ENCODE results near the gene SLC25A4. TPM values are rescaled to one million over a fixed set of nuclear protein-coding genes. Genes with fewer than 3 reads are reported as not detected.
"Not testable (repeated sequence)": the region's sequence is repeated elsewhere in the genome, so short reads cannot be mapped to it uniquely, and the experiment has no call there.

The SLC25A4 gene
- total and polyA plus RNA-seq, 3 donors from 2014 or later, result 58.7 to 104 (median 60.5) TPM

- H3K4me3 ChIP-seq, result no peak overlapping the region
- no peak for TF ChIP-seq CTCF (IDR thresholded peaks at IDR 0.05)
- H3K27me3 ChIP-seq, result no peaks in the 10 kb centered on the region
- no peak overlapping the region for H3K27ac ChIP-seq
- WGBS, 2 donors, result 79 to 81% methylated on average over 3 of the region's 3 CpGs
- intact Hi-C loops (cut with DNase I; ENCODE audit: low total_unique reads), result no loop called here
- no peaks in the 10 kb centered on the region for H3K4me1 ChIP-seq
- no peaks in the 10 kb centered on the region for H3K36me3 ChIP-seq (ENCODE audit: low read depth, missing control alignments)
- H3K9me3 ChIP-seq, result no peaks in the 10 kb centered on the region
- DNase-seq, result no peak
These were observed 36.7 kb upstream of the SLC25A4 start for GRCh38 chr4:185106353-185106752.

- H3K4me3 ChIP-seq; H3K27ac ChIP-seq; H3K27me3 ChIP-seq; H3K4me1 ChIP-seq; H3K36me3 ChIP-seq (ENCODE audit: low read depth, missing control alignments); H3K9me3 ChIP-seq; intact Hi-C loops (cut with DNase I; ENCODE audit: low total_unique reads); DNase-seq: not testable (repeated sequence)
- WGBS, 2 donors, result 97 to 99% methylated on average over 6 of the region's 6 CpGs
These were observed 35.5 kb upstream of the SLC25A4 start for GRCh38 chr4:185107574-185107973.

GRCh38 chr4:185108185-185108584, 34.9 kb upstream of the SLC25A4 start:
- no peaks in the 10 kb centered on the region for H3K27me3 ChIP-seq
- WGBS, 2 donors, result 84% methylated on average over 2 of the region's 2 CpGs
- intact Hi-C loops (cut with DNase I; ENCODE audit: low total_unique reads), result no loop called here
- DNase-seq, result no peak
- H3K27ac ChIP-seq, result no peak overlapping the region
- H3K4me3 ChIP-seq, result no peak overlapping the region
- no peaks in the 10 kb centered on the region for H3K36me3 ChIP-seq (ENCODE audit: low read depth, missing control alignments)
- H3K4me1 ChIP-seq, result peaks cover 10% of the 10 kb centered on the region
- H3K9me3 ChIP-seq, result no peaks in the 10 kb centered on the region
- TF ChIP-seq POLR2A (IDR thresholded peaks at IDR 0.05), result no peak
- TF ChIP-seq CTCF (IDR thresholded peaks at IDR 0.05), result no peak

- Histone ChIP-seq H3K9me3 (no peaks in the 10 kb centered on the region), H3K4me1 (peaks cover 13% of the 10 kb centered on the region), H3K4me3 (no peak overlapping the region), H3K36me3 (ENCODE audit: low read depth, missing control alignments) (no peaks in the 10 kb centered on the region), H3K27ac (no peak overlapping the region), H3K27me3 (no peaks in the 10 kb centered on the region)
- WGBS, 2 donors, result 81 to 83% methylated on average over 4 of the region's 4 CpGs
- DNase-seq, result no peak
- intact Hi-C loops (cut with DNase I; ENCODE audit: low total_unique reads), result no loop called here
- TF ChIP-seq CTCF (IDR thresholded peaks at IDR 0.05), result no peak
- no peak for TF ChIP-seq POLR2A (IDR thresholded peaks at IDR 0.05)
These were observed 34.4 kb upstream of the SLC25A4 start for GRCh38 chr4:185108669-185109068.

GRCh38 chr4:185109736-185110135, 33.3 kb upstream of the SLC25A4 start:
- Histone ChIP-seq H3K27ac (no peak overlapping the region), H3K27me3 (no peaks in the 10 kb centered on the region), H3K4me1 (peaks cover 13% of the 10 kb centered on the region), H3K9me3 (no peaks in the 10 kb centered on the region), H3K4me3 (no peak overlapping the region), H3K36me3 (ENCODE audit: low read depth, missing control alignments) (no peaks in the 10 kb centered on the region)
- TF ChIP-seq POLR2A (IDR thresholded peaks at IDR 0.05) (no peak), CTCF (IDR thresholded peaks at IDR 0.05) (no peak)
- intact Hi-C loops (cut with DNase I; ENCODE audit: low total_unique reads), result no loop called here
- no peak for DNase-seq

Data from testis (tissue), 3 donors.